SH-SY5Y (cell line): Measurements from ENCODE around the gene CWC22.

Experiments used
- GATA2 ChIP-seq: IDR thresholded peaks from 2 replicates; pipeline ENCODE4 v1.6.1; 2011; ENCODE audit warnings: mild to moderate bottlenecking, low read depth, low read length
- GATA3 ChIP-seq: IDR thresholded peaks from 2 replicates; pipeline ENCODE4 v1.6.1; 2011; ENCODE audit warnings: low read depth, mild to moderate bottlenecking, low read length, moderate library complexity

GRCh38 chr2:179954026-179954425, 53.1 kb downstream of the CWC22 start:
- TF ChIP-seq GATA3 (no peak), GATA2 (no peak)
